ENCODE results near the gene CAMK1D. TPM values are rescaled to one million over a fixed set of nuclear protein-coding genes. Genes with fewer than 3 reads are reported as not detected.

The CAMK1D gene
- total and polyA plus RNA-seq, 2 of the 4 experiments (the other 2 are of a cell fraction), result 5.0 to 5.3 TPM

GRCh38 chr10:12490963-12491362 is 141.6 kb downstream of the CAMK1D start:
- no peak overlapping the region for H3K23ac ChIP-seq (ENCODE audit: low read depth, low read length)
- no peak overlapping the region for H2AFZ ChIP-seq (replicated peaks; ENCODE audit: low read length, poor library complexity)
- no peak overlapping the region for H2AK5ac ChIP-seq (ENCODE audit: low read depth, low read length)
- in situ Hi-C loops (cut with MboI; ENCODE audit: low sequenced_read_pairs) (no loop called here), intact Hi-C loops (cut with micrococcal nuclease) (no loop called here), dilution Hi-C loops (cut with HindIII; ENCODE audit: low sequenced_read_pairs, unreplicated experiment) (no loop called here)
- CTCF ChIA-PET, result no interaction called here
- H3K27ac ChIP-seq (ENCODE audit: insufficient read depth, low read length), result no peak overlapping the region
- peaks cover 4% of the 10 kb centered on the region; the same call in 1 of the 2 replicates for H3K27me3 ChIP-seq (ENCODE audit: control insufficient read depth, insufficient read depth, low read length)
- H3K4me2 ChIP-seq (ENCODE audit: low read depth, low read length), result no peak overlapping the region
- H3K14ac ChIP-seq (replicated peaks; ENCODE audit: low read depth, low read length), result no peak overlapping the region
- no peak overlapping the region for H3K56ac ChIP-seq (ENCODE audit: extremely low read depth, insufficient read depth, low read length)
- H3K9ac ChIP-seq (ENCODE audit: low read depth, low read length), result no peak overlapping the region
- TF ChIP-seq RFX5 (IDR thresholded peaks at IDR 0.05; ENCODE audit: low read depth, low read length) (no peak), RAD21 (IDR thresholded peaks at IDR 0.05; ENCODE audit: low read length) (no peak), MXI1 (IDR thresholded peaks at IDR 0.05; ENCODE audit: borderline replicate concordance, low read depth, low read length) (no peak), RCOR1 (IDR thresholded peaks at IDR 0.05; ENCODE audit: insufficient replicate concordance, low read length) (no peak), ELK1 (IDR thresholded peaks at IDR 0.05; ENCODE audit: borderline replicate concordance, low read depth, low read length) (no peak), BHLHE40 (IDR thresholded peaks at IDR 0.05; ENCODE audit: low read depth, low read length) (no peak), FOS (IDR thresholded peaks at IDR 0.05; ENCODE audit: low read depth, low read length) (no peak), USF2 (IDR thresholded peaks at IDR 0.05; ENCODE audit: low read depth, low read length) (no peak), POLR2A (IDR thresholded peaks at IDR 0.05; ENCODE audit: low read depth, low read length) (no peak), CHD1 (IDR thresholded peaks at IDR 0.05; ENCODE audit: low read depth, low read length) (no peak), SMC3 (IDR thresholded peaks at IDR 0.05; ENCODE audit: low read depth, low read length) (no peak), NFE2L2 (IDR thresholded peaks at IDR 0.05; ENCODE audit: low read depth, low read length) (no peak), MAFK (IDR thresholded peaks at IDR 0.05; ENCODE audit: low read depth, low read length) (no peak), CEBPB (IDR thresholded peaks at IDR 0.05; ENCODE audit: low read depth, low read length) (no peak), CTCF (conservative IDR thresholded peaks at IDR 0.05; ENCODE audit: low read depth, low read length) (no peak), MAZ (IDR thresholded peaks at IDR 0.05; ENCODE audit: borderline replicate concordance, low read depth, low read length) (no peak)
- no TSS peak for BruUV-seq (replicated peaks)
- H4K91ac ChIP-seq (ENCODE audit: insufficient read depth, low read depth, low read length), result no peak overlapping the region
- no peak overlapping the region for H2BK5ac ChIP-seq (ENCODE audit: low read depth, low read length, poor library complexity, severe bottlenecking)
- H3K9me1 ChIP-seq (ENCODE audit: insufficient read depth, low read length), result no peaks in the 10 kb centered on the region
- no CpG with 5 or more reads among the region's 1 CpG for WGBS, 2 experiments (ENCODE audit: extremely low coverage in 2 of 2, insufficient read length in 1 of 2)
- DNase-seq (no peak), ATAC-seq (ENCODE audit: low read depth) (no peak)
- H4K20me1 ChIP-seq (ENCODE audit: insufficient read depth, low read length), result no peaks in the 10 kb centered on the region
- H3K79me1 ChIP-seq (ENCODE audit: low read depth in 1 of 2, low read length in 2 of 2), result no peaks in the 10 kb centered on the region
- no peak overlapping the region for H3K4me3 ChIP-seq (ENCODE audit: insufficient read depth, low read depth, low read length)
- no peak overlapping the region for H2AK9ac ChIP-seq (replicated peaks; ENCODE audit: low read depth, low read length, poor library complexity)
- H2BK15ac ChIP-seq (ENCODE audit: low read depth, low read length), result no peak overlapping the region
- no peaks in the 10 kb centered on the region for H3K9me3 ChIP-seq (ENCODE audit: control insufficient read depth, insufficient read depth, low read length)
- H2BK120ac ChIP-seq (ENCODE audit: low read depth, low read length), result no peak overlapping the region
- H3K18ac ChIP-seq (ENCODE audit: low read depth, low read length), result no peak overlapping the region
- no peak overlapping the region for H4K8ac ChIP-seq (ENCODE audit: low read depth in 2 of 2, low read length in 2 of 2)
- no peaks in the 10 kb centered on the region for H3K4me1 ChIP-seq (ENCODE audit: control insufficient read depth, insufficient read depth, low read length)
- H3K4ac ChIP-seq (ENCODE audit: low read depth, low read length), result no peak overlapping the region
- no peak overlapping the region for H4K5ac ChIP-seq (ENCODE audit: low read depth, low read length)
- POLR2A ChIA-PET (ENCODE audit: unreplicated experiment), result no interaction called here
- H2BK20ac ChIP-seq (ENCODE audit: low read depth, low read length), result no peak overlapping the region
- H3K36me3 ChIP-seq (ENCODE audit: control insufficient read depth, insufficient read depth, low read length), result no peaks in the 10 kb centered on the region

Data from IMR-90 (cell line).